Epithelial cell of proximal tubule (primary cell): ENCODE data around the gene PODNL1. TPM values are rescaled to one million over a fixed set of nuclear protein-coding genes. Genes with fewer than 3 reads are reported as not detected.

Source experiments
- DNase-seq: peaks from one replicate; pipeline ENCODE4 v3.0.0-alpha.2; 2011; ENCODE audit warnings: low read depth
- H3K4me3 ChIP-seq: 2 replicates; pipeline ENCODE4 v1.5.1; 2011; ENCODE audit warnings: low read depth, mild to moderate bottlenecking, low read length
- total RNA-seq: library from RNA; depleted of rRNA; stranded (reverse); fragments of >200 nt; gene quantifications from 2 replicates; pipeline ENCODE4 v1.2.3, GENCODE V29; 2015
- TF ChIP-seq, protein P1 (sequence below): conservative IDR thresholded peaks from 2 replicates; pipeline ENCODE4 v1.5.1; 2012; ENCODE audit warnings: low read depth, mild to moderate bottlenecking, low read length

PODNL1 gene
- total RNA-seq = 0.46 TPM in 1 of 2 replicates, not detected in the other

- no peak for DNase-seq
- no peak within 1 kb of the TSS for H3K4me3 ChIP-seq
Observed at GRCh38 chr19:13938301-13939064, at the start of gene PODNL1. Gene PODNL1, minus strand, starts transcription at chr19:13938417. Its CDS starts 236 bp downstream, at chr19:13938181.

GRCh38 chr19:13987101-13987890 is 49.1 kb upstream of the PODNL1 start:
- no peak overlapping the region for H3K4me3 ChIP-seq
- DNase-seq = no peak
- TF ChIP-seq, protein P1, sequence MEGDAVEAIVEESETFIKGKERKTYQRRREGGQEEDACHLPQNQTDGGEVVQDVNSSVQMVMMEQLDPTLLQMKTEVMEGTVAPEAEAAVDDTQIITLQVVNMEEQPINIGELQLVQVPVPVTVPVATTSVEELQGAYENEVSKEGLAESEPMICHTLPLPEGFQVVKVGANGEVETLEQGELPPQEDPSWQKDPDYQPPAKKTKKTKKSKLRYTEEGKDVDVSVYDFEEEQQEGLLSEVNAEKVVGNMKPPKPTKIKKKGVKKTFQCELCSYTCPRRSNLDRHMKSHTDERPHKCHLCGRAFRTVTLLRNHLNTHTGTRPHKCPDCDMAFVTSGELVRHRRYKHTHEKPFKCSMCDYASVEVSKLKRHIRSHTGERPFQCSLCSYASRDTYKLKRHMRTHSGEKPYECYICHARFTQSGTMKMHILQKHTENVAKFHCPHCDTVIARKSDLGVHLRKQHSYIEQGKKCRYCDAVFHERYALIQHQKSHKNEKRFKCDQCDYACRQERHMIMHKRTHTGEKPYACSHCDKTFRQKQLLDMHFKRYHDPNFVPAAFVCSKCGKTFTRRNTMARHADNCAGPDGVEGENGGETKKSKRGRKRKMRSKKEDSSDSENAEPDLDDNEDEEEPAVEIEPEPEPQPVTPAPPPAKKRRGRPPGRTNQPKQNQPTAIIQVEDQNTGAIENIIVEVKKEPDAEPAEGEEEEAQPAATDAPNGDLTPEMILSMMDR = no peak

More at GRCh38 chr19:13938301-13939064, at the start of gene PODNL1:
- TF ChIP-seq, protein P1 = no peak

DNA sequence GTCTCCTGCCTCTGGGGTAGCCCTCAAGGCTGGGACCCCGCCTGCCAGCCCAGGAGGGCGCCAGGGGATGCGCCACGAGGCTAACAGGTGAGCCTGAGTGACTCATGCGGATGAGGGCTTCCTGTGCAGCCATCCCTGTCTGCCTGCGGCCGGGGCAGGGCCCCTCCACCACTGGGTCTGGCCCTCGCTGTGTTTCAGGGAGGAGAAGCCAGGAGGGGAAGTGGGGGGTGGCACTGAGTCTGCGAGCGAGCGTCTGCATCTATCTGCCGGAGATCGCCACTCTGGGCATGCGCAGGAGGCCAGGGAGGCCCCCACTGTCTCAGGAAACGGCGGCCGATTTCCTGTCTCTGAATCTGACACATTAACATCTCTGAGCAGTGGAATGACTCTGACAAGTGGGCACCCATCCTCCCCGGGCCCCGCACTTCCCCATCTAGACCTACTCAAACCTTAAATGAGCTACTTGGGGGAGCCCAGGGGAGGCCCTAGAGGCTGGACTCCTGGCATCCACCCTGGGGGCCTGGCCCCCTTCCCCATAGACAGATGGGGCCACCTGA is 48.2 kb upstream of the PODNL1 start:
- DNase-seq = no peak
- TF ChIP-seq, protein P1 = no peak
- H3K4me3 ChIP-seq = no peak overlapping the region

DNA sequence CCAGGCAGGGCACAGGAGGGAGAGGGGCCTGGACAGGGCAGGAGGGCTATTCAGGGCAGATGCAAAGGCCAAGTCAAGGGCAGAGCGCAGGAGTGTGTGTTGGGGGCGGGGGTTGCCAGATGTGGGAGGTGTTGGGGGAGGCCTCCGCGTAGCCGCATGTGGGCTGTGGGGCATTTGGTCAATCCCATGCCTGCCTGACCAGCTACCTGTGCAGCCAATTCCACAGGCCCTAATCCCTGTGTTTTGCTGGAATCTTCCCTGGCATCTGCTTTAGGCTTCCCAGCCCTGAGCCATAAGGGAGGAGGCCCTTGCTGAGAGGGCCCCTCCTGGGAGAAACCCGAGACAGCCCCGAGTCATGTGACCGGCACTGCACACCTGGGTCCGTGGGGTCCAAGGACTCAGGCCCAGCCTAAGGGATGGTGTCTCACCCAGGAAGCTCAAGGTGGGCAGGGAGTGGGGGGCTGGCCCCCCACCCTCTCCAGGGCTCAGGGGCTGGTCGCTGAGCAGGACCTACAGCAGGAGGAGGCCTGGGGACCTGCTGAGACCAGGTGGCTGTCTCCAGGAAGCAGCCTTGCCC is 47.6 kb upstream of the PODNL1 start:
- no peak for DNase-seq
- H3K4me3 ChIP-seq = no peak overlapping the region
- TF ChIP-seq, protein P1 = no peak

DNA sequence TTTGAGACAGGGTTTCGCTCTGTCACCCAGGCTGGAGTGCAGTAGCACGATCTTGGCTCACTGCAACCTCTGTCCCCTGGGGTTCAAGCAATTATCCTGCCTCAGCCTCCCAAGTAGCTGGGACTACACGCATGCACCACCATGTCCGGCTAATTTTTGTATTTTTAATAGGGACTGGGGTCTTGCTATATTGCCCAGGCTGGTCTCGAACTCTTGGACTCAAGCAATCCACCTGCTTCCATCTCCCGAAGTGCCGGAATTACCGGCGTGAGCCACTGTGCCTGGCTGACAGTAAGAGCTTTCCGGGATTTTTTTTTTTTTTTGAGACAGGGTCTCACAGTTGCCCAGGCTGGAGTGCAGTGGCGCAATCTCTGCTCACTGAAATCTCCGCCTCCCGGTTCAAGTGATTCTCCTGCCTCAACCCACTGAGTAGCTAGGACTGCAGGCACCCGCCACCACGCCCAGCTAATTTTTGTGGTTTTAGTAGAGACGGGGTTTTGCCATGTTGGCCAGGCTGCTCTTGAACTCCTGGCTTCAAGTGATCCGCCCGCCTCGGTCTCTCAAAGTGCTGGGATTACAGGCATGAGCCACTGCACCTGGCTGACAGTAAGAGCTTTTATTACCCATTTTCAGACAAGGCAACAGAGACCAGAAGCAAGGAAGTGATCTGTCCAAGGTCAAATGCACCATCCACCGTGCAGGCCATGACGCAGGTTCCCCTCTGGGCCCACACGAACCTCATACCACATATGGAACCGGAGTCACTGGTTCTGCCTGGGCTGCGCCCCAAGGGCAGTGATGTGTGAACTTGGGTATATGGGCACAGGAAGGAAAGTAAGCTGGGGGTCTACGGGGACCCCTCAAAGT is 46.9 kb upstream of the PODNL1 start:
- no peak for DNase-seq
- TF ChIP-seq, protein P1 = no peak
- H3K4me3 ChIP-seq = no peak overlapping the region

- no peak overlapping the region for H3K4me3 ChIP-seq
- DNase-seq = no peak
- TF ChIP-seq, protein P1 = no peak
Observed at GRCh38 chr19:13984186-13984585, 46.0 kb upstream of the PODNL1 start.
